GM10248 (cell line): ENCODE measurements around the gene KRTAP9-3.
"Not testable (repeated sequence)": the region's sequence is repeated elsewhere in the genome, so short reads cannot be mapped to it uniquely, and the experiment has no call there.

ENCODE experiments used
- CTCF ChIA-PET: fragments of 300-600 bp; sonication (Branson Sonifier 250); formaldehyde crosslinking; extraction: SDS; loops from one replicate; lab custom pipeline; 2021; ENCODE audit warnings: antibody characterized with exemption; lab: Yijun Ruan, JAX
- POLR2A ChIA-PET: fragments of 350-650 bp; sonication (Branson Sonifier 250); formaldehyde crosslinking; extraction: SDS; loops from one replicate; lab custom pipeline; 2020; ENCODE audit warnings: antibody characterized with exemption; lab: Yijun Ruan, JAX
- DNase-seq: peaks from one replicate; pipeline ENCODE4 v3.0.0; 2012; ENCODE audit errors: extremely low spot score
- CTCF ChIP-seq: IDR thresholded peaks from 2 replicates; pipeline ENCODE4 v1.5.1; 2012; ENCODE audit warnings: mild to moderate bottlenecking, low read depth; ENCODE audit errors: extremely low read depth, missing control alignments, control extremely low read depth

Gene KRTAP9-3

DNA sequence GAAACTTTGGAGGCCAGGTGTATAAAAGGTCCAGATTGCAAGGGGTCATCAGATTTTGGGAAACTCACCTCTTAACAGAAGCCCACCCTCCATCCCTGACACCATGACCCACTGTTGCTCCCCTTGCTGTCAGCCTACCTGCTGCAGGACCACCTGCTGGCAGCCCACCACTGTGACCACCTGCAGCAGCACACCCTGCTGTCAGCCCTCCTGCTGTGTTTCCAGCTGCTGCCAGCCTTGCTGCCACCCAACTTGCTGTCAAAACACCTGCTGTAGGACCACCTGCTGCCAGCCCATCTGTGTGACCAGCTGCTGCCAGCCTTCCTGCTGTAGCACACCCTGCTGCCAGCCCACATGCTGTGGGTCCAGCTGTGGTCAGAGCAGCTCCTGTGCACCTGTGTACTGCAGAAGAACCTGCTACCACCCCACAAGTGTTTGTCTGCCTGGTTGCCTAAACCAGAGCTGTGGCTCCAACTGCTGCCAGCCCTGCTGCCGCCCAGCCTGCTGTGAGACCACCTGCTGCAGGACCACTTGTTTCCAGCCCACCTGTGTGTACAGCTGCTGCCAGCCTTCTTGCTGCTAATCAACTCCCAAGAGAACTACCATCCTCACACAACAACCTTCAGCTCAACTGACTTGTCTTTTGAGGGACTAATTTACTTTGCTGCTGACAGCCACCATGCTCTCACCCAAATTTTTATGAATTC is at the start of gene KRTAP9-3:
Gene KRTAP9-3 (plus strand): TSS at position 51 of the 707 bp plus-strand sequence. CDS start 53 bp downstream, at position 104.
- CTCF ChIA-PET, DNase-seq, POLR2A ChIA-PET: not testable (repeated sequence)

DNA sequence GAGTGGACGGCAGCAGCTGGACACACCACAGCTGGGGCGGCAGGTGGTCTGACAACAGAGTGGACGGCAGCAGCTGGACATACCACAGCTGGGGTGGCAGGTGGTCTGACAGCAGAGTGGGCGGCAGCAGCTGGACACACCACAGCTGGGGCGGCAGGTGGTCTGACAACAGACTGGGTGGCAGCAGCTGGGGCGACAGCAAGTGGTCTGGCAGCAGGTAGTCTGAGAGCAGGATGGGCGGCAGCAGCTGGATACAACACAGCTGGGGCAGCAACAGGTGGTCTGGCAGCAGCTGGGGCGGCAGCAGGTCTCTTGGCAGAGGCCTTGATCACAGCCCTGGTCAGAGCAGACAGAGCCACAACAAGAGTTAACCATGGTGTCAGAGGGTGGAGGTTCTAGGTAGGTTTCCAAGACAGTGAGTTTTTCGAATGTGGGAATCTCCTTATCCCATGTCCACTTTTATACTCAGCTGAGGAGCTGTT is 47.7 kb upstream of the KRTAP9-3 start, which contains the start of gene KRTAP4-1:
Gene KRTAP4-1 (minus strand): TSS at position 432 of the 482 bp plus-strand sequence. CDS start 57 bp downstream, at position 375.
- CTCF ChIA-PET: no interaction called here
- POLR2A ChIA-PET: no interaction called here
- DNase-seq: no peak
- no peak for TF ChIP-seq CTCF

DNA sequence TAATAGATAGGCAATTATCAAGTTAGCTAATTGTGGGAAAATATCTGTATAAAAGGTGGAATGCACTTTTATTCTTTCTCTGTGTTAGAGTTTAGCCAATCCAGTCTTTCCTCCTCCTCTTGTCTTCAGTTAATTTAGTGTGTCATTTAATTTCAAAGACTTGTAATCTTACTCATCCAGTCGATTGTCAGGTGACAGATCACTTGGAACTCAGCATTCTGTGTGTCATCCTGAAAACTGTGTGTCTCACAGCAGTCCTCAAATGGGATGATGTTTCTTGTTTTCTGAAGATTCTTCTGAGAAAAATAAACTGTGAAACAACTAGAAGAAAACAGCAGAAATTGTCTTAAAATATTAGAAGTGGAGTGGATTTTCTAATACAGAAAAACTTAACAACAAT is 47.2 kb upstream of the KRTAP9-3 start:
- DNase-seq: no peak
- no peak for TF ChIP-seq CTCF
- ChIA-PET POLR2A (no interaction called here), CTCF (no interaction called here)

DNA sequence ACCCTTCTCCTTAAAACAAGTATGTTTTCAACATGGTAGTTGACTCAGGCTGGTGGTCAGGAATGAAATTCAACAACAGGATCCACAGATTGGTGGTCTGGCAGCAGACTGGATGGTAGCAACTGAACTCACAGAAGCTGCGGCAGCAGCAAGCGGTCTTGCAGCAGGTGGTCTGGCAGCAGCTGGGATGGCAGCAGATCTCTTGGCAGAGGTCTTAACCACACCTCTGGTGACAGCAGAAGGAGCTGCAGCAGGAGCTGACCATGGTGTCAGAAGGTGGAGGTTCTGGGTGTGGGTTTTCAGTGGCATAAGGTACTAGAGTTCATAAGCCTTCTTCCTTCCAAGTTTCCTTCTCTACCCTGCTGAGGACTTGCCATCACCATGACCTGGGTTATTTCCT is 45.4 kb upstream of the KRTAP9-3 start:
- POLR2A ChIA-PET: no interaction called here
- CTCF ChIA-PET: no interaction called here
- DNase-seq: no peak
- no peak for TF ChIP-seq CTCF

DNA sequence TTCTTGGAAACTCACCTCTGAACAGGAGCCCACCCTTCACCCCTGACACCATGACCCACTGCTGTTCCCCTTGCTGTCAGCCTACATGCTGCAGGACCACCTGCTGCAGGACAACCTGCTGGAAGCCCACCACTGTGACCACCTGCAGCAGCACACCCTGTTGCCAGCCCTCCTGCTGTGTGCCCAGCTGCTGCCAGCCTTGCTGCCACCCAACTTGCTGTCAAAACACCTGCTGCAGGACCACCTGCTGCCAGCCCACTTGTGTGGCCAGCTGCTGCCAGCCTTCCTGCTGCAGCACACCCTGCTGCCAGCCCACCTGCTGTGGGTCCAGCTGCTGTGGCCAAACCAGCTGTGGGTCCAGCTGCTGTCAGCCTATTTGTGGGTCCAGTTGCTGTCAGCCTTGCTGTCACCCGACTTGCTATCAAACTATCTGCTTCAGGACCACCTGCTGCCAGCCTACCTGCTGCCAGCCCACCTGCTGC is 42.4 kb upstream of the KRTAP9-3 start, which contains the start of gene KRTAP9-1:
Gene KRTAP9-1 (plus strand): TSS at position 51 of the 482 bp plus-strand sequence. CDS start 0 bp downstream, at position 51.
- DNase-seq, POLR2A ChIA-PET, CTCF ChIA-PET: not testable (repeated sequence)

GRCh38 chr17:41190328-41190727 is 41.9 kb upstream of the KRTAP9-3 start:
- POLR2A ChIA-PET: no interaction called here
- CTCF ChIA-PET: no interaction called here
- no peak for TF ChIP-seq CTCF
- no peak for DNase-seq

DNA sequence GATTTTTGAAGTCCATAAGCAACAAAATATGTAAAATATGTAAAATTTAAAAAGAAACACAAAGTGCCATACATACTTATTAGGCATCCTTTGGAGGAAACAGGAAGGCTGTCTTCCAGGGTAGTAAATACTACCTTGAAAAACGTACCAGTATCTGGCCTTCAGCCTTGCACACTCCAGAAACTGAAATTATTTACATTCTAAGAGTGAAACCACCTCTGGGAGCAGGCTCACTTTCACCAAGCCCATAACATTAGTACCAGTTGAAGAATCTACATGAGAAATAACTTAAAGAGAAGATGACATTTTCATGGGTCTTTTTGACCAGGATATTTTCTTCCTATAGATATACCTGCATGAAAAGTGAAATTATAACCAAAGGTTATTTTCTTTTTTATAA is 36.2 kb upstream of the KRTAP9-3 start:
- POLR2A ChIA-PET: no interaction called here
- no peak for TF ChIP-seq CTCF
- CTCF ChIA-PET: no interaction called here
- DNase-seq: no peak
